Erythroblast (primary cell): ENCODE measurements around the gene PTPRN2.

ENCODE experiments used
- DNase-seq, 2 experiments: peaks; one replicate each; lab custom pipeline; 2025; lab: John Stamatoyannopoulos, UW
- GATA1 ChIP-seq: IDR thresholded peaks from 2 replicates; pipeline ENCODE4 v1.6.1; 2011; ENCODE audit warnings: low read depth, mild to moderate bottlenecking, control low read depth, low read length, moderate library complexity
- POLR2A ChIP-seq: IDR thresholded peaks from 2 replicates; pipeline ENCODE4 v1.6.1; 2011; ENCODE audit warnings: mild to moderate bottlenecking, low read length

Gene PTPRN2

GRCh38 chr7:158139499-158139898 lies 448.1 kb downstream of the PTPRN2 start:
- DNase-seq = no peak

GRCh38 chr7:158138329-158138597 lies 449.4 kb downstream of the PTPRN2 start:
- TF ChIP-seq POLR2A (no peak), GATA1 (no peak)
- DNase-seq = no peak

More at GRCh38 chr7:158139499-158139898, 448.1 kb downstream of the PTPRN2 start:
- TF ChIP-seq POLR2A (no peak), GATA1 (no peak)

GRCh38 chr7:158137516-158138328 lies 449.9 kb downstream of the PTPRN2 start:
- DNase-seq = no peak
- TF ChIP-seq GATA1 (no peak), POLR2A (no peak)

GRCh38 chr7:158135931-158136330 lies 451.7 kb downstream of the PTPRN2 start:
- TF ChIP-seq GATA1 (no peak), POLR2A (no peak)

GRCh38 chr7:158134824-158135223 lies 452.8 kb downstream of the PTPRN2 start:
- DNase-seq = no peak
- TF ChIP-seq POLR2A = no peak
- TF ChIP-seq GATA1 = no peak

More at GRCh38 chr7:158135931-158136330, 451.7 kb downstream of the PTPRN2 start:
- DNase-seq = no peak

- DNase-seq = no peak
- no peak for TF ChIP-seq GATA1
- TF ChIP-seq POLR2A = no peak
These were observed 453.9 kb downstream of the PTPRN2 start for GRCh38 chr7:158133515-158134271.

GRCh38 chr7:158133057-158133456 lies 454.6 kb downstream of the PTPRN2 start:
- no peak for DNase-seq
- TF ChIP-seq GATA1 = no peak

- DNase-seq = no peak
- TF ChIP-seq GATA1 (no peak), POLR2A (no peak)
These were observed 457.6 kb downstream of the PTPRN2 start for GRCh38 chr7:158130023-158130409.

- DNase-seq = no peak
These were observed 458.3 kb downstream of the PTPRN2 start for GRCh38 chr7:158129037-158130022.

GRCh38 chr7:158128572-158128971 lies 459.1 kb downstream of the PTPRN2 start:
- no peak for TF ChIP-seq GATA1
- TF ChIP-seq POLR2A = no peak
- no peak for DNase-seq

More at GRCh38 chr7:158129037-158130022, 458.3 kb downstream of the PTPRN2 start:
- no peak for TF ChIP-seq POLR2A
- TF ChIP-seq GATA1 = no peak

- no peak for DNase-seq
- TF ChIP-seq POLR2A = no peak
- no peak for TF ChIP-seq GATA1
These were observed 460.4 kb downstream of the PTPRN2 start for GRCh38 chr7:158127241-158127640.

GRCh38 chr7:158126661-158127060 lies 461.0 kb downstream of the PTPRN2 start:
- no peak for DNase-seq
- TF ChIP-seq GATA1 (no peak), POLR2A (no peak)

- no peak for DNase-seq
- TF ChIP-seq POLR2A = no peak
- TF ChIP-seq GATA1 = no peak
These were observed 461.9 kb downstream of the PTPRN2 start for GRCh38 chr7:158125721-158126120.

- TF ChIP-seq POLR2A (no peak), GATA1 (no peak)
- DNase-seq = no peak
These were observed 462.5 kb downstream of the PTPRN2 start for GRCh38 chr7:158125091-158125490.
